Measurements from ENCODE around the gene DPEP1.

DNA sequence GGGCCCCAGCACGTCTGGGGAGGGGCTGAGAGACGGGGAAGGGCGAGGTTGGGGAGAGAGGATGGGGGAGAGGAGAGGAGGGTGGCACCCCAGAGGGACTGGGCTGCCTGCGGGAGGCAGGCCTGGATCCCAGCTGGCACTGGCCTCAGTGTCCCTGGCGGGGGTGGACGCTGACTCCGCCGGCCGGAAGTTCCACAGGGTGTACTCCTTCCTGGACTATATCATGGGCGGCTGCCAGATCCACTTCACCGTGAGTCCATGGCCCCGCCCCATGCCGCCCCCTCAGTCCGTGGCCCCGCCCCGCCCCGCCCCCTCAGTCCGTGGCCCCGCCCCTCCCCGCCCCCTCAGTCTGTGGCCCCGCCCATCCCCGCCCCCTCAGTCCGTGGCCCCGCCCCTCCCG is 26.6 kb upstream of the DPEP1 start:
- TF ChIP-seq, protein P1, sequence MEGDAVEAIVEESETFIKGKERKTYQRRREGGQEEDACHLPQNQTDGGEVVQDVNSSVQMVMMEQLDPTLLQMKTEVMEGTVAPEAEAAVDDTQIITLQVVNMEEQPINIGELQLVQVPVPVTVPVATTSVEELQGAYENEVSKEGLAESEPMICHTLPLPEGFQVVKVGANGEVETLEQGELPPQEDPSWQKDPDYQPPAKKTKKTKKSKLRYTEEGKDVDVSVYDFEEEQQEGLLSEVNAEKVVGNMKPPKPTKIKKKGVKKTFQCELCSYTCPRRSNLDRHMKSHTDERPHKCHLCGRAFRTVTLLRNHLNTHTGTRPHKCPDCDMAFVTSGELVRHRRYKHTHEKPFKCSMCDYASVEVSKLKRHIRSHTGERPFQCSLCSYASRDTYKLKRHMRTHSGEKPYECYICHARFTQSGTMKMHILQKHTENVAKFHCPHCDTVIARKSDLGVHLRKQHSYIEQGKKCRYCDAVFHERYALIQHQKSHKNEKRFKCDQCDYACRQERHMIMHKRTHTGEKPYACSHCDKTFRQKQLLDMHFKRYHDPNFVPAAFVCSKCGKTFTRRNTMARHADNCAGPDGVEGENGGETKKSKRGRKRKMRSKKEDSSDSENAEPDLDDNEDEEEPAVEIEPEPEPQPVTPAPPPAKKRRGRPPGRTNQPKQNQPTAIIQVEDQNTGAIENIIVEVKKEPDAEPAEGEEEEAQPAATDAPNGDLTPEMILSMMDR (IDR thresholded peaks at IDR 0.05; ENCODE audit: low read length): no peak
- no peak for TF ChIP-seq EZH2 (optimal IDR thresholded peaks at IDR 0.05; ENCODE audit: low read depth, low read length)
- no peak for TF ChIP-seq EZH2phosphoT487 (IDR thresholded peaks at IDR 0.05; ENCODE audit: low read length)

Measured in MM.1S (cell line).